ENCODE results near the gene ZIC4. TPM values are rescaled to one million over a fixed set of nuclear protein-coding genes. Genes with fewer than 3 reads are reported as not detected.

Gene ZIC4
- total and polyA plus RNA-seq, 11 donors: not detected

DNA sequence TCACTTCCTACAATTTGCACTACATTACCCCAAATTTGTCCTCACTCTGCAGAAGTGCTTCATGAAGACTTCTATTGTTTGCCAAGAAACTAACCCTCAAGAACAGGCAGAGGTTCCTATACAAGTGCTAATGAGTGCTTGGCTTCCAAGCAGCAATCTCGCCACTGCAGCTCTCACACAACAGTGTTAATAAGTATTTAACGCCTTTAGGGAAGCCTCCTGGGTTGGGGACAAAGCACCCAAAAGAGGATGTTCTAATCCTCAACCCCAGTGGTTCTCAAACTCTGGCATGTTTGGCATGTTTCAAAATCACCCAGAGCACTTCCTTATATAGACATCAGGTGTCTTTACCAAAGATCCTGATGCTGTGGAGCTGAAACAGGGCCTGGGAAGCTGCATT is 64.6 kb downstream of the ZIC4 start:
- H3K27ac ChIP-seq: no peak overlapping the region
- H3K27me3 ChIP-seq: peaks cover 0 to 45% (median 0%) of the 10 kb centered on the region in 9 donors
- ATAC-seq (no peak), DNase-seq (no peak)
- intact Hi-C loops (cut with DNase I): no loop called here
- no peaks in the 10 kb centered on the region for H3K4me1 ChIP-seq
- no peaks in the 10 kb centered on the region for H3K9me3 ChIP-seq
- no peak overlapping the region for H3K4me3 ChIP-seq
- TF ChIP-seq, protein P1, sequence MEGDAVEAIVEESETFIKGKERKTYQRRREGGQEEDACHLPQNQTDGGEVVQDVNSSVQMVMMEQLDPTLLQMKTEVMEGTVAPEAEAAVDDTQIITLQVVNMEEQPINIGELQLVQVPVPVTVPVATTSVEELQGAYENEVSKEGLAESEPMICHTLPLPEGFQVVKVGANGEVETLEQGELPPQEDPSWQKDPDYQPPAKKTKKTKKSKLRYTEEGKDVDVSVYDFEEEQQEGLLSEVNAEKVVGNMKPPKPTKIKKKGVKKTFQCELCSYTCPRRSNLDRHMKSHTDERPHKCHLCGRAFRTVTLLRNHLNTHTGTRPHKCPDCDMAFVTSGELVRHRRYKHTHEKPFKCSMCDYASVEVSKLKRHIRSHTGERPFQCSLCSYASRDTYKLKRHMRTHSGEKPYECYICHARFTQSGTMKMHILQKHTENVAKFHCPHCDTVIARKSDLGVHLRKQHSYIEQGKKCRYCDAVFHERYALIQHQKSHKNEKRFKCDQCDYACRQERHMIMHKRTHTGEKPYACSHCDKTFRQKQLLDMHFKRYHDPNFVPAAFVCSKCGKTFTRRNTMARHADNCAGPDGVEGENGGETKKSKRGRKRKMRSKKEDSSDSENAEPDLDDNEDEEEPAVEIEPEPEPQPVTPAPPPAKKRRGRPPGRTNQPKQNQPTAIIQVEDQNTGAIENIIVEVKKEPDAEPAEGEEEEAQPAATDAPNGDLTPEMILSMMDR (IDR thresholded peaks at IDR 0.05): no peak
- no peak for TF ChIP-seq POLR2A (IDR thresholded peaks at IDR 0.05)
- WGBS, 4 donors: 28 to 34% (median 30%) methylated on average over 2 of the region's 2 CpGs
- H3K36me3 ChIP-seq: no peaks in the 10 kb centered on the region

DNA sequence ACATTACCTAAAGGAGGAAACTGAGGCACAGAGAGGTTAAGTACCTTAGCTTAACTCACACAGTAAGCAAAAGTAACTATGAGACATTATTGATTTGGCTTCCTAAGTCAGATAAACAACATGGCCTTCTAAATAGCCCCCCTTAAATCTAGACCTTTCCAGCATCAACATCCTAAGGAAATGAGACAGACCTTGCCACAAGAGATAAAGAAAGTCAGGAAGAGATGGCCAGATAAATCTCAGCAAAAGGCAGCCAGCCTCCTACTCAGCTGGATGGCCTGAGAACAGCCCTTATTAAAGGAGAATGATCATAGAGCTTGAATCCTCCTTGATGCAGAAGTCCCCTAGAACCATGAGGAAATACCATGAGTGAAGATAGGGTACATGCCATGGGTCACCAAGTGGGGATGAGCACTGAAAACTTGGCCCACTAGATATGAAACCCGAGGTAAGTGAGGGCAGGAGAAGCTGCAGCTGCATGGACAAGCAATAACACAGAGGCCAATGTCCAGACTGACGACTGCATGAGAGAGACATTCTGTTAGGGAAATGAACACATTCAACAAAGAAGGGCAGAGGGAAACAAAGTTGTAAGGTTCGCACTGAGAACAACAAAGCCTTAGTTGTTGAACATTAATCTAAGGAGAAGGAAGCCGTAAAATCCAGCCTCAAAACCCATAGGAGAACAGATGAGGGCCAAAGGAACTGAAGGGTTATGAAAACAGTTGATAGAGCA is 69.6 kb downstream of the ZIC4 start:
- intact Hi-C loops (cut with DNase I): no loop called here
- TF ChIP-seq, protein P1 (IDR thresholded peaks at IDR 0.05): no peak
- no peak for TF ChIP-seq POLR2A (IDR thresholded peaks at IDR 0.05)
- Histone ChIP-seq H3K9me3 (no peaks in the 10 kb centered on the region), H3K27ac (no peak overlapping the region), H3K4me1 (no peaks in the 10 kb centered on the region), H3K36me3 (no peaks in the 10 kb centered on the region), H3K4me3 (no peak overlapping the region), H3K27me3 (peaks cover 0 to 11% (median 0%) of the 10 kb centered on the region in 9 donors)
- peak in 2 of 4 donors; percentile 45 to 48 for ATAC-seq
- WGBS, 4 donors: 41 to 56% (median 52%) methylated on average over 4 of the region's 4 CpGs
- DNase-seq: no peak

Other genes starting within 250 kb of the ZIC4 start
- under 1 TPM in 1 of 9 donors, not detected in 8; 0.42 TPM for gene ZIC1, start 2.8 kb upstream of the ZIC4 start, total RNA-seq
- not detected for gene ZIC1, start 2.8 kb upstream of the ZIC4 start, polyA plus RNA-seq

All from heart left ventricle (tissue), 16 donors.